ENCODE data around the gene PI16.

DNA sequence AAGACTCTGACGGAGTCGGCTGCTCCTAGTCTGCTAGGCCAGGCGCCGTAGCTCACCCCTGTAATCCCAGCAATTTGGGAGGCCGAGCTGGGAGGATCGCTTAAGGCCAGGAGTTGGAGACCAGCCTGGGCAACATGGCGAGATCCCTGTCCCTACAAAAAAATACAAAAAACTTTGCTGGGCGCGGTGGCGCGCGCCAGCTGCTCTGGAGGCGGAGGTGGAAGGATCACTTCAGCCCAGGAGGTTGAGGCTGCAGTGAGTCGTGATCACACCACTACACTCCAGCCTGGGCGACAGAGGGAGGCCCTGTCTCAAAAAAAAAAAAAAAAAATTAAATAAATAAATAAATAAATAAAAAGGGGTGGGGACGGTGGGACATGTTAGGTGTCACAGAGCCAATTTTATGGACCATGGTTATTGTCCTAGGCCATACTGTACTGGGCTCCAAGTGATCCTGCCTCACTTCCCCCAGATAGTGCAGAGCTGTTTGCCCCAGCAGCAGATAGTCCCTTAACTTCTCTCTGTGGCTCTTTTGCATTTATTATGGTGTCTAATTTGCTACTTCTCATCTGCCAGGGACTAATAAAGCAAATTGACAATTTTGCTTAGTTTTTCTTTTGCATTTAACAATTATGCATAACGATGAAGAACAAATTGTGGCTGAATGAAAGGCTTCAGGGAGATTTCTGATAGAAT is 5.2 kb downstream of the PI16 start:
- TF ChIP-seq POLR2A (IDR thresholded peaks at IDR 0.05): no peak
- TF ChIP-seq, protein P1, sequence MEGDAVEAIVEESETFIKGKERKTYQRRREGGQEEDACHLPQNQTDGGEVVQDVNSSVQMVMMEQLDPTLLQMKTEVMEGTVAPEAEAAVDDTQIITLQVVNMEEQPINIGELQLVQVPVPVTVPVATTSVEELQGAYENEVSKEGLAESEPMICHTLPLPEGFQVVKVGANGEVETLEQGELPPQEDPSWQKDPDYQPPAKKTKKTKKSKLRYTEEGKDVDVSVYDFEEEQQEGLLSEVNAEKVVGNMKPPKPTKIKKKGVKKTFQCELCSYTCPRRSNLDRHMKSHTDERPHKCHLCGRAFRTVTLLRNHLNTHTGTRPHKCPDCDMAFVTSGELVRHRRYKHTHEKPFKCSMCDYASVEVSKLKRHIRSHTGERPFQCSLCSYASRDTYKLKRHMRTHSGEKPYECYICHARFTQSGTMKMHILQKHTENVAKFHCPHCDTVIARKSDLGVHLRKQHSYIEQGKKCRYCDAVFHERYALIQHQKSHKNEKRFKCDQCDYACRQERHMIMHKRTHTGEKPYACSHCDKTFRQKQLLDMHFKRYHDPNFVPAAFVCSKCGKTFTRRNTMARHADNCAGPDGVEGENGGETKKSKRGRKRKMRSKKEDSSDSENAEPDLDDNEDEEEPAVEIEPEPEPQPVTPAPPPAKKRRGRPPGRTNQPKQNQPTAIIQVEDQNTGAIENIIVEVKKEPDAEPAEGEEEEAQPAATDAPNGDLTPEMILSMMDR (IDR thresholded peaks at IDR 0.05): no peak
- no peak for TF ChIP-seq EP300 (IDR thresholded peaks at IDR 0.05)

All from ovary (tissue), 3 donors.